AG08396 (cell line): Measurements from ENCODE around the gene ZNF74.
"Not testable (repeated sequence)": the region's sequence is repeated elsewhere in the genome, so short reads cannot be mapped to it uniquely, and the experiment has no call there.

ENCODE experiments used
- DNase-seq: peaks from one replicate; pipeline ENCODE4 v3.0.0; 2012; ENCODE audit warnings: low spot score, mixed read lengths

ZNF74 gene

GRCh38 chr22:20400606-20401375, 6.8 kb downstream of the ZNF74 start:
- DNase-seq: peak; percentile 5

- DNase-seq: peak; percentile 8
Observed at GRCh38 chr22:20401376-20402014, 7.5 kb downstream of the ZNF74 start.

GRCh38 chr22:20402960-20403778, 9.2 kb downstream of the ZNF74 start:
- DNase-seq: peak; percentile 3

- peak; percentile 4 for DNase-seq
Observed at GRCh38 chr22:20403779-20404140, 9.8 kb downstream of the ZNF74 start.

GRCh38 chr22:20404881-20405280, 10.9 kb downstream of the ZNF74 start:
- DNase-seq: no peak

- DNase-seq: peak; percentile 3
Observed at GRCh38 chr22:20405291-20405930, 11.5 kb downstream of the ZNF74 start.

- DNase-seq: no peak
Observed at GRCh38 chr22:20405931-20406685, 12.2 kb downstream of the ZNF74 start.

GRCh38 chr22:20406686-20407408, 12.9 kb downstream of the ZNF74 start:
- peak; percentile 3 for DNase-seq

GRCh38 chr22:20407829-20408228, 13.9 kb downstream of the ZNF74 start:
- peak; percentile 7 for DNase-seq

- no peak for DNase-seq
Observed at GRCh38 chr22:20408891-20409290, 14.9 kb downstream of the ZNF74 start.

- not testable (repeated sequence) for DNase-seq
Observed at GRCh38 chr22:20409385-20409784, 15.4 kb downstream of the ZNF74 start.

- no peak for DNase-seq
Observed at GRCh38 chr22:20412474-20413216, 18.7 kb downstream of the ZNF74 start.

- no peak for DNase-seq
Observed at GRCh38 chr22:20413217-20414058, 19.5 kb downstream of the ZNF74 start.

GRCh38 chr22:20414059-20414440, 20.1 kb downstream of the ZNF74 start:
- DNase-seq: no peak

- no peak for DNase-seq
Observed at GRCh38 chr22:20414450-20414849, 20.5 kb downstream of the ZNF74 start.

- DNase-seq: not testable (repeated sequence)
Observed at GRCh38 chr22:20415241-20415640, 21.3 kb downstream of the ZNF74 start.

GRCh38 chr22:20415699-20416098, 21.7 kb downstream of the ZNF74 start:
- not testable (repeated sequence) for DNase-seq

- DNase-seq: peak; percentile 90
Observed at GRCh38 chr22:20418211-20418788, 24.3 kb downstream of the ZNF74 start.

- no peak for DNase-seq
Observed at GRCh38 chr22:20419664-20419951, 25.7 kb downstream of the ZNF74 start.
